H1 (cell line): ENCODE results near the gene ZBTB37. TPM values are rescaled to one million over a fixed set of nuclear protein-coding genes. Genes with fewer than 3 reads are reported as not detected.

ENCODE experiments used
- CTCF ChIA-PET: fragments of 300-600 bp; sonication (Branson Sonifier 250); formaldehyde crosslinking; loops from one replicate; lab custom pipeline; 2021; ENCODE audit not compliant: partially characterized antibody; lab: Charles Lee
- POLR2A ChIA-PET: fragments of 300-600 bp; sonication (Branson Sonifier 250); formaldehyde crosslinking; loops from one replicate; lab custom pipeline; 2021; ENCODE audit warnings: inconsistent platforms; ENCODE audit not compliant: partially characterized antibody; lab: Charles Lee
- DNase-seq, 2 experiments: peaks; one replicate each; pipeline versions ENCODE4 v3.0.0 to v3.0.0-alpha.2; 2010 to 2022; ENCODE audit warnings: low spot score in 2 of 2, low read depth in 1 of 2, mixed read lengths in 1 of 2
- FAIRE-seq: peaks from 2 replicates; lab custom pipeline; 2011; peaks lifted over from hg19 to GRCh38; lab: Jason Lieb, UNC
- H2AFZ ChIP-seq: 2 replicates; pipeline ENCODE4 v1.8.1; 2012; ENCODE audit warnings: low read length, inconsistent platforms
- H2AK5ac ChIP-seq: 2 replicates; pipeline ENCODE4 v1.6.1; 2013; ENCODE audit warnings: low read depth, low read length
- H2BK120ac ChIP-seq: replicated peaks from 2 replicates; pipeline ENCODE3; 2013; ENCODE audit warnings: low read depth, low read length, inconsistent platforms
- H2BK12ac ChIP-seq: 2 replicates; pipeline ENCODE4 v1.6.1; 2013; ENCODE audit warnings: low read depth, low read length
- H2BK15ac ChIP-seq: 2 replicates; pipeline ENCODE4 v1.6.1; 2013; ENCODE audit warnings: low read length
- H2BK20ac ChIP-seq: 2 replicates; pipeline ENCODE4 v1.6.1; 2013; ENCODE audit warnings: low read length
- H2BK5ac ChIP-seq: 2 replicates; pipeline ENCODE4 v1.6.1; 2013; ENCODE audit warnings: low read depth, low read length
- H3K14ac ChIP-seq: 2 replicates; pipeline ENCODE4 v1.6.1; 2013; ENCODE audit warnings: inconsistent platforms; ENCODE audit not compliant: insufficient read length
- H3K18ac ChIP-seq: 2 replicates; pipeline ENCODE4 v1.6.1; 2013; ENCODE audit warnings: low read length; ENCODE audit errors: extremely low read depth
- H3K23ac ChIP-seq: 2 replicates; pipeline ENCODE4 v1.6.1; 2013; ENCODE audit warnings: inconsistent platforms; ENCODE audit not compliant: insufficient read length
- H3K23me2 ChIP-seq: 2 replicates; pipeline ENCODE4 v1.6.1; 2013; ENCODE audit warnings: low read depth, low read length
- H3K27ac ChIP-seq: 2 replicates; pipeline ENCODE4 v1.6.1; 2011; ENCODE audit warnings: low read depth, low read length, inconsistent platforms
- H3K27me3 ChIP-seq, 4 experiments: replicated peaks in 1 of 4; 1 replicate in 1 of 4; 2 replicates in 3 of 4; pipeline versions ENCODE4 v1.6.1 to v1.8.1; 2011 to 2013; ENCODE audit warnings: low read length in 3 of 4, mild to moderate bottlenecking in 3 of 4, inconsistent platforms in 2 of 4, mixed read lengths in 2 of 4, moderate library complexity in 1 of 4; ENCODE audit not compliant: control insufficient read depth in 3 of 4, insufficient read depth in 3 of 4; ENCODE audit errors: extremely low read depth in 1 of 4
- H3K36me3 ChIP-seq, 4 experiments: 2 replicates each; pipeline versions ENCODE4 v1.6.1 to v1.8.1; 2011 to 2013; ENCODE audit warnings: mild to moderate bottlenecking in 4 of 4, low read length in 3 of 4, moderate library complexity in 2 of 4, control low read depth in 1 of 4, inconsistent platforms in 1 of 4; ENCODE audit not compliant: insufficient read depth in 4 of 4, control insufficient read depth in 2 of 4
- H3K4ac ChIP-seq: replicated peaks from 2 replicates; pipeline ENCODE3; 2013; ENCODE audit warnings: low read length, low read depth, mixed read lengths, inconsistent platforms; ENCODE audit not compliant: insufficient read length
- H3K4me1 ChIP-seq, 4 experiments: replicated peaks in 1 of 4; 1 replicate in 1 of 4; 2 replicates in 3 of 4; pipeline versions ENCODE4 v1.6.1 to v1.8.1; 2011 to 2013; ENCODE audit warnings: low read length in 3 of 4, inconsistent platforms in 2 of 4, mixed read lengths in 1 of 4; ENCODE audit not compliant: insufficient read depth in 4 of 4, control insufficient read depth in 3 of 4
- H3K4me2 ChIP-seq, 2 experiments: 2 replicates each; pipeline versions ENCODE4 v1.6.1 to v1.8.1; 2011 to 2013; ENCODE audit warnings: low read depth in 2 of 2, low read length in 2 of 2, control low read depth in 1 of 2, inconsistent platforms in 1 of 2, mild to moderate bottlenecking in 1 of 2; ENCODE audit not compliant: insufficient read depth in 1 of 2
- H3K4me3 ChIP-seq, 4 experiments: fragments of 200-600, 300-600 bp in 1 of 4; sonication (generic), shearing (Covaris generic), sonication (Bioruptor Twin) in 1 of 4; 2 replicates each; pipeline versions ENCODE4 v1.5.1 to v1.8.1; 2011 to 2016; ENCODE audit warnings: low read length in 4 of 4, low read depth in 3 of 4, control low read depth in 2 of 4, inconsistent platforms in 2 of 4, mild to moderate bottlenecking in 2 of 4, mixed read lengths in 1 of 4, moderate library complexity in 1 of 4; ENCODE audit not compliant: insufficient read depth in 2 of 4; ENCODE audit errors: extremely low read depth in 1 of 4
- H3K56ac ChIP-seq: replicated peaks from 2 replicates; pipeline ENCODE3; 2013; ENCODE audit warnings: low read depth, mild to moderate bottlenecking, mixed read lengths, low read length, inconsistent platforms; ENCODE audit not compliant: insufficient read length
- H3K79me1 ChIP-seq: 2 replicates; pipeline ENCODE4 v1.6.1; 2013; ENCODE audit warnings: low read depth, low read length, control low read depth
- H3K79me2 ChIP-seq, 2 experiments: 2 replicates each; pipeline versions ENCODE4 v1.6.1 to v1.8.1; 2012 to 2013; ENCODE audit warnings: low read length in 2 of 2, mild to moderate bottlenecking in 2 of 2, inconsistent platforms in 1 of 2; ENCODE audit not compliant: insufficient read depth in 2 of 2, control insufficient read depth in 1 of 2
- H3K9ac ChIP-seq, 4 experiments: replicated peaks in 1 of 4; 1 replicate in 1 of 4; 2 replicates in 3 of 4; pipeline versions ENCODE4 v1.6.1 to v1.8.1; 2011 to 2013; ENCODE audit warnings: low read depth in 3 of 4, low read length in 3 of 4, control low read depth in 2 of 4, mild to moderate bottlenecking in 2 of 4, moderate library complexity in 2 of 4, inconsistent platforms in 1 of 4; ENCODE audit errors: extremely low read depth in 1 of 4
- H3K9me3 ChIP-seq, 2 experiments: 2 replicates each; pipeline versions ENCODE4 v1.6.1 to v1.8.1; 2012 to 2013; ENCODE audit warnings: mild to moderate bottlenecking in 2 of 2, moderate library complexity in 2 of 2, control low read depth in 1 of 2, inconsistent platforms in 1 of 2, low read depth in 1 of 2, low read length in 1 of 2, mixed read lengths in 1 of 2; ENCODE audit not compliant: insufficient read depth in 2 of 2
- H4K20me1 ChIP-seq, 2 experiments: replicated peaks in 1 of 2; 2 replicates each; pipeline versions ENCODE3 to v1.8.1; 2011 to 2013; ENCODE audit warnings: inconsistent platforms in 2 of 2, low read length in 2 of 2, mild to moderate bottlenecking in 1 of 2; ENCODE audit not compliant: insufficient read depth in 2 of 2, control insufficient read depth in 1 of 2
- H4K5ac ChIP-seq: 2 replicates; pipeline ENCODE4 v1.6.1; 2013; ENCODE audit warnings: low read length, low read depth, mixed read lengths, inconsistent platforms; ENCODE audit not compliant: insufficient read length
- H4K8ac ChIP-seq: 2 replicates; pipeline ENCODE4 v1.8.0; 2013; ENCODE audit warnings: mild to moderate bottlenecking, moderate library complexity, low read length, inconsistent platforms; ENCODE audit not compliant: insufficient read depth; ENCODE audit errors: extremely low read depth
- H4K91ac ChIP-seq: replicated peaks from 2 replicates; pipeline ENCODE3; 2013; ENCODE audit warnings: low read length, mixed read lengths, inconsistent platforms; ENCODE audit not compliant: insufficient read length
- CEBPB ChIP-seq: IDR thresholded peaks from 2 replicates; pipeline ENCODE4 v1.6.1; 2012; ENCODE audit warnings: low read depth, low read length
- EP300 ChIP-seq, 2 experiments: IDR thresholded peaks; 1 replicate in 1 of 2; 2 replicates in 1 of 2; pipeline ENCODE4 v1.6.1; 2011 to 2012; ENCODE audit warnings: low read depth in 2 of 2, low read length in 2 of 2, mild to moderate bottlenecking in 2 of 2, borderline replicate concordance in 1 of 2, inconsistent platforms in 1 of 2, moderate library complexity in 1 of 2
- GABPA ChIP-seq: IDR thresholded peaks from 2 replicates; pipeline ENCODE4 v1.6.1; 2011; ENCODE audit warnings: mild to moderate bottlenecking, low read length, moderate library complexity, borderline replicate concordance; ENCODE audit not compliant: insufficient read depth
- KDM1A ChIP-seq: fragments of 200-600, 300-600 bp; sonication (generic); IDR thresholded peaks from 2 replicates; pipeline ENCODE4 v1.7.1; 2016; ENCODE audit warnings: mild to moderate bottlenecking, low read length, borderline replicate concordance
- NANOG ChIP-seq: IDR thresholded peaks from 2 replicates; pipeline ENCODE4 v1.6.1; 2011; ENCODE audit warnings: low read length, low read depth, mild to moderate bottlenecking, inconsistent platforms; ENCODE audit not compliant: insufficient read depth, poor library complexity, severe bottlenecking
- RBBP5 ChIP-seq: IDR thresholded peaks from 2 replicates; pipeline ENCODE4 v1.7.1; 2012; ENCODE audit warnings: low read depth, mild to moderate bottlenecking, inconsistent platforms, low read length, moderate library complexity, borderline replicate concordance
- SIRT6 ChIP-seq: IDR thresholded peaks from one replicate; pipeline ENCODE4 v1.7.1; 2012; ENCODE audit warnings: low read length, inconsistent platforms
- SIX5 ChIP-seq: IDR thresholded peaks from 2 replicates; pipeline ENCODE4 v1.6.1; 2011; ENCODE audit warnings: mild to moderate bottlenecking, low read depth, low read length
- SRF ChIP-seq: IDR thresholded peaks from 2 replicates; pipeline ENCODE4 v1.6.1; 2011; ENCODE audit warnings: mild to moderate bottlenecking, low read depth, low read length, moderate library complexity
- TCF12 ChIP-seq: IDR thresholded peaks from 2 replicates; pipeline ENCODE4 v1.6.1; 2011; ENCODE audit warnings: low read depth, mild to moderate bottlenecking, low read length
- WGBS, 2 experiments: shearing (Covaris generic) in 1 of 2; methylation state at CpG; one replicate each; pipeline versions ENCODE4 v1.1.6 to v1.1.7; 2013 to 2015; ENCODE audit warnings: low lambda C conversion rate in 2 of 2, mixed read lengths in 2 of 2, inconsistent platforms in 1 of 2, low coverage in 1 of 2, missing lambda C conversion rate in 1 of 2; ENCODE audit not compliant: insufficient replicate concordance in 2 of 2, insufficient coverage in 1 of 2, insufficient read length in 1 of 2; ENCODE audit errors: extremely low coverage in 1 of 2, missing lambda C conversion rate in 1 of 2; 5-methylcytosine and 5-hydroxymethylcytosine counted together
- polyA plus RNA-seq, 7 experiments: library from polyadenylated mRNA; depleted of rRNA in 3 of 7; stranded (reverse) in 5 of 7; unstranded in 2 of 7; fragments of >200 nt in 5 of 7; fragments of 200-250 nt in 2 of 7; gene quantifications; 1 replicate in 5 of 7; 2 replicates in 1 of 7; 4 replicates in 1 of 7; pipeline versions ENCODE4 v1.2.1 to v1.2.3, GENCODE V29; 2011 to 2013; ENCODE audit warnings: missing spikeins in 2 of 7, mixed read lengths in 2 of 7
- total RNA-seq: library from RNA; stranded (reverse); fragmentation: NEBNext Ultra II Directional; extraction: Animal tissue kit (Norgen Biotek cat#: 25700); gene quantifications from 2 replicates; pipeline ENCODE4 v1.2.1, GENCODE V29; 2021
- TF ChIP-seq, protein P1 (sequence below): IDR thresholded peaks from 2 replicates; pipeline ENCODE4 v1.6.1; 2012; ENCODE audit warnings: low read length, inconsistent platforms
- TF ChIP-seq, protein P2 (sequence below): IDR thresholded peaks from 2 replicates; pipeline ENCODE4 v1.6.1; 2012; ENCODE audit warnings: inconsistent platforms

The ZBTB37 gene
- total and polyA plus RNA-seq, 2 of the 8 experiments (the other 6 are each of a cell fraction or from before 2014, with no cell fraction given): 1.7 to 12.5 TPM

DNA sequence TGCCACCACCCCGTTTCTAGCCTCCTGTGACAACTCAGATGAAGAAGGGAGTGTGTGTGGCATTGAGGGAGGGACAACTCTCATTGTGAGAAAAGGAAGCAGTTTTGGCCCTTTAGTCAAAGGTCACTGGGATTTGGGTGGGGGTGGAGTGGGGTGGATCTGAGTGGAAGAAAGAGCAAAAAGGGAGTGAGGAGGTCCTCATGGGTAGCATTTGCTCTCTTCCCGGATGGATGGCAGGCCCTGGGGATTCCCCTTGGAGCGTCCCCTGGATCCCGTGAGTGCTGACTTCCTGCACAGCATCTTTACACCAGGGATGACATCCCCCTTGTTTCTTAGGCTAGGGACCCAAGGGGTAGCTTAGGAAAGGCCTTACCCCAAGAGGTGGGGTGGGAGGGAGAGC is 48.5 kb downstream of the ZBTB37 start:
- no peak overlapping the region for H2BK15ac ChIP-seq
- H4K91ac ChIP-seq: no peak overlapping the region
- no peaks in the 10 kb centered on the region for H3K36me3 ChIP-seq
- H3K14ac ChIP-seq: no peak overlapping the region
- no peak overlapping the region for H3K4ac ChIP-seq
- no peak overlapping the region for H2AK5ac ChIP-seq
- no peak for FAIRE-seq
- no peak overlapping the region for H3K4me2 ChIP-seq
- H3K79me1 ChIP-seq: no peaks in the 10 kb centered on the region
- H3K27me3 ChIP-seq: no peaks in the 10 kb centered on the region
- no peak overlapping the region for H3K9ac ChIP-seq
- H3K18ac ChIP-seq: no peak overlapping the region
- H3K23ac ChIP-seq: no peak overlapping the region
- no peak overlapping the region for H3K4me3 ChIP-seq
- H3K56ac ChIP-seq: no peak overlapping the region
- H2BK5ac ChIP-seq: no peak overlapping the region
- no peaks in the 10 kb centered on the region for H3K9me3 ChIP-seq
- no peak overlapping the region for H4K5ac ChIP-seq
- no peak overlapping the region; the same call in 1 of the 2 replicates for H4K8ac ChIP-seq
- no peaks in the 10 kb centered on the region; a peak in 1 of 7 replicates for H3K4me1 ChIP-seq
- no peaks in the 10 kb centered on the region for H3K23me2 ChIP-seq
- no peak overlapping the region for H2BK20ac ChIP-seq
- no peak overlapping the region for H3K27ac ChIP-seq
- H2BK120ac ChIP-seq: no peak overlapping the region
- ChIA-PET CTCF (interaction anchor here (1.3 to 2.0 kb wide), 2 partner anchors 20 to 198 kb away, joined by 3 to 4 read pairs; no protein-coding TSS in a partner anchor), POLR2A (interaction anchor here (1.1 to 2.5 kb wide), 3 partner anchors 18 to 52 kb away, joined by 3 to 14 read pairs (median 4); partner anchors contain the start of genes GAS5 and ZBTB37)
- H4K20me1 ChIP-seq: no peaks in the 10 kb centered on the region
- no peak overlapping the region for H2BK12ac ChIP-seq
- 97% methylated on average over 4 of the region's 4 CpGs; no CpG with 5 or more reads in 1 of the 2 experiments for WGBS, 2 experiments
- H3K79me2 ChIP-seq: no peaks in the 10 kb centered on the region
- no peak overlapping the region for H2AFZ ChIP-seq
- no peak for DNase-seq
- no peak for TF ChIP-seq TCF12
- TF ChIP-seq SIRT6: no peak
- TF ChIP-seq KDM1A: no peak
- TF ChIP-seq EP300 (IDR thresholded peaks at IDR 0.05; ENCODE audit: borderline replicate concordance in 1 of 2, low read depth in 2 of 2, low read length in 2 of 2): no peak
- TF ChIP-seq SIX5: no peak
- TF ChIP-seq NANOG: no peak
- TF ChIP-seq GABPA: no peak
- no peak for TF ChIP-seq CEBPB
- TF ChIP-seq RBBP5: no peak
- TF ChIP-seq, protein P1, sequence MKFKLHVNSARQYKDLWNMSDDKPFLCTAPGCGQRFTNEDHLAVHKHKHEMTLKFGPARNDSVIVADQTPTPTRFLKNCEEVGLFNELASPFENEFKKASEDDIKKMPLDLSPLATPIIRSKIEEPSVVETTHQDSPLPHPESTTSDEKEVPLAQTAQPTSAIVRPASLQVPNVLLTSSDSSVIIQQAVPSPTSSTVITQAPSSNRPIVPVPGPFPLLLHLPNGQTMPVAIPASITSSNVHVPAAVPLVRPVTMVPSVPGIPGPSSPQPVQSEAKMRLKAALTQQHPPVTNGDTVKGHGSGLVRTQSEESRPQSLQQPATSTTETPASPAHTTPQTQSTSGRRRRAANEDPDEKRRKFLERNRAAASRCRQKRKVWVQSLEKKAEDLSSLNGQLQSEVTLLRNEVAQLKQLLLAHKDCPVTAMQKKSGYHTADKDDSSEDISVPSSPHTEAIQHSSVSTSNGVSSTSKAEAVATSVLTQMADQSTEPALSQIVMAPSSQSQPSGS: no peak
- TF ChIP-seq, protein P2, sequence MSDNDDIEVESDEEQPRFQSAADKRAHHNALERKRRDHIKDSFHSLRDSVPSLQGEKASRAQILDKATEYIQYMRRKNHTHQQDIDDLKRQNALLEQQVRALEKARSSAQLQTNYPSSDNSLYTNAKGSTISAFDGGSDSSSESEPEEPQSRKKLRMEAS: no peak
- TF ChIP-seq SRF: no peak
